Endothelial cell of umbilical vein (primary cell): ENCODE data around the gene TM6SF1. TPM values are rescaled to one million over a fixed set of nuclear protein-coding genes. Genes with fewer than 3 reads are reported as not detected.
A peak's percentile ranks its signal among the peaks of the same experiment; 100 is the strongest.

Source experiments
- BruUV-seq: library from RNA; stranded (reverse); fragments of 400-500 nt; replicated peaks from 2 replicates; lab custom pipeline; 2021; lab: Mats Ljungman, UMichigan
- CTCF ChIA-PET: fragments of 300-600, 350-600 bp; sonication (Branson Sonifier 250); formaldehyde crosslinking; loops from one replicate; lab custom pipeline; 2021; ENCODE audit warnings: antibody characterized with exemption, inconsistent platforms; lab: Charles Lee
- POLR2A ChIA-PET: fragments of 300-600, 350-600 bp; sonication (Branson Sonifier 250); formaldehyde crosslinking; loops from one replicate; lab custom pipeline; 2021; ENCODE audit warnings: antibody characterized with exemption, inconsistent platforms; lab: Charles Lee
- DNase-seq: peaks from one replicate; pipeline ENCODE4 v3.0.0-alpha.2; 2011; ENCODE audit warnings: low read depth, low spot score
- FAIRE-seq: peaks from 2 replicates; lab custom pipeline; 2011; peaks lifted over from hg19 to GRCh38; lab: Jason Lieb, UNC
- H2AFZ ChIP-seq: 2 replicates; pipeline ENCODE4 v1.6.0; 2012; ENCODE audit warnings: low read depth, low read length, control low read depth, inconsistent platforms
- H3K27ac ChIP-seq: 2 replicates; pipeline ENCODE4 v1.5.1; 2011; ENCODE audit warnings: low read depth, mild to moderate bottlenecking, control low read depth, low read length, moderate library complexity; ENCODE audit not compliant: insufficient read depth
- H3K27me3 ChIP-seq, 2 experiments: 2 replicates each; pipeline versions ENCODE4 v1.6.0 to v1.6.1; 2011; ENCODE audit warnings: low read length in 2 of 2, mixed read lengths in 1 of 2; ENCODE audit not compliant: control insufficient read depth in 2 of 2, insufficient read depth in 2 of 2
- H3K36me3 ChIP-seq, 2 experiments: 2 replicates in 1 of 2; 3 replicates in 1 of 2; pipeline ENCODE4 v1.5.1; 2011; ENCODE audit warnings: low read length in 2 of 2, mild to moderate bottlenecking in 1 of 2, moderate library complexity in 1 of 2; ENCODE audit not compliant: control insufficient read depth in 2 of 2, insufficient read depth in 2 of 2; ENCODE audit errors: extremely low read depth in 1 of 2
- H3K4me1 ChIP-seq: 3 replicates; pipeline ENCODE4 v1.5.1; 2011; ENCODE audit warnings: mild to moderate bottlenecking, low read length; ENCODE audit not compliant: control insufficient read depth, insufficient read depth; ENCODE audit errors: extremely low read depth
- H3K4me2 ChIP-seq: 2 replicates; pipeline ENCODE4 v1.6.1; 2011; ENCODE audit warnings: low read length, control low read depth, mixed read lengths; ENCODE audit not compliant: insufficient read depth
- H3K4me3 ChIP-seq, 3 experiments: fragments of 200-600 bp in 1 of 3; sonication (generic), shearing (Covaris generic) in 1 of 3; replicated peaks in 1 of 3; 2 replicates each; pipeline ENCODE4 v1.5.1; 2011 to 2016; ENCODE audit warnings: control low read depth in 3 of 3, low read length in 3 of 3, mild to moderate bottlenecking in 2 of 3, inconsistent platforms in 1 of 3, low read depth in 1 of 3, moderate library complexity in 1 of 3; ENCODE audit not compliant: insufficient read depth in 1 of 3
- H3K79me2 ChIP-seq: 2 replicates; pipeline ENCODE4 v1.6.0; 2012; ENCODE audit warnings: low read length, inconsistent platforms; ENCODE audit not compliant: control insufficient read depth, insufficient read depth
- H3K9ac ChIP-seq: replicated peaks from 2 replicates; pipeline ENCODE3; 2011; ENCODE audit warnings: low read length, control low read depth; ENCODE audit not compliant: insufficient read depth; ENCODE audit errors: extremely low read depth
- H3K9me1 ChIP-seq: replicated peaks from 3 replicates; pipeline ENCODE4 v1.6.0; 2011; ENCODE audit warnings: mild to moderate bottlenecking, low read length; ENCODE audit not compliant: control insufficient read depth, insufficient read depth; ENCODE audit errors: extremely low read depth
- H3K9me3 ChIP-seq: replicated peaks from 2 replicates; pipeline ENCODE4 v1.5.1; 2012; ENCODE audit warnings: low read length, inconsistent platforms; ENCODE audit not compliant: control insufficient read depth, insufficient read depth
- H4K20me1 ChIP-seq: replicated peaks from 2 replicates; pipeline ENCODE3; 2011; ENCODE audit warnings: mild to moderate bottlenecking, low read length; ENCODE audit not compliant: control insufficient read depth, insufficient read depth; ENCODE audit errors: extremely low read depth
- CTCF ChIP-seq, 2 donors: IDR thresholded peaks; 1 replicate in 1 of 2; 2 replicates in 1 of 2; pipeline ENCODE4 v1.5.1; 2011; ENCODE audit warnings: low read length in 2 of 2, mild to moderate bottlenecking in 2 of 2, moderate library complexity in 2 of 2, control low read depth in 1 of 2, inconsistent platforms in 1 of 2, low read depth in 1 of 2; ENCODE audit not compliant: insufficient read depth in 1 of 2; ENCODE audit errors: extremely low read depth in 1 of 2
- EZH2 ChIP-seq: IDR thresholded peaks from 2 replicates; pipeline ENCODE4 v1.6.1; 2012; ENCODE audit warnings: borderline replicate concordance, low read depth, mild to moderate bottlenecking, moderate library complexity, low read length, inconsistent platforms; ENCODE audit not compliant: severe bottlenecking
- FOS ChIP-seq: IDR thresholded peaks from 2 replicates; pipeline ENCODE4 v1.6.1; 2011; ENCODE audit warnings: mild to moderate bottlenecking, low read length, moderate library complexity, borderline replicate concordance; ENCODE audit not compliant: insufficient read depth
- GATA2 ChIP-seq: IDR thresholded peaks from 2 replicates; pipeline ENCODE4 v1.7.0; 2011; ENCODE audit warnings: low read depth, mild to moderate bottlenecking, moderate library complexity, mixed read lengths, low read length; ENCODE audit not compliant: insufficient read length, insufficient read depth
- JUN ChIP-seq: IDR thresholded peaks from 2 replicates; pipeline ENCODE4 v1.6.1; 2011; ENCODE audit warnings: borderline replicate concordance, low read depth; ENCODE audit not compliant: insufficient read length, insufficient read depth
- MAX ChIP-seq: IDR thresholded peaks from 2 replicates; pipeline ENCODE4 v1.6.1; 2011; ENCODE audit not compliant: insufficient read depth, insufficient read length
- MYC ChIP-seq: IDR thresholded peaks from one replicate; pipeline ENCODE4 v1.6.1; 2011; ENCODE audit warnings: mild to moderate bottlenecking, low read depth, low read length
- POLR2A ChIP-seq: IDR thresholded peaks from 2 replicates; pipeline ENCODE4 v1.6.1; 2012; ENCODE audit warnings: low read depth, mild to moderate bottlenecking, control low read depth, low read length
- POLR2AphosphoS5 ChIP-seq: IDR thresholded peaks from 2 replicates; pipeline ENCODE4 v1.6.1; 2012; ENCODE audit warnings: low read depth, mild to moderate bottlenecking, control low read depth, low read length, moderate library complexity; ENCODE audit not compliant: insufficient read depth
- dilution Hi-C: fragments of 300-500 bp; cut with MboI; formaldehyde crosslinking; loops from one replicate; pipeline ENCODE4 v1.15.0; 2019; ENCODE audit warnings: low sequenced_read_pairs; ENCODE audit not compliant: extremely low pct_ligation_motif_present
- intact Hi-C: fragments of 100-400 bp; cut with micrococcal nuclease; formaldehyde crosslinking; loops from one replicate; pipeline ENCODE4 v1.10.0; 2022
- polyA plus RNA-seq, 4 experiments: library from polyadenylated mRNA; depleted of rRNA in 3 of 4; stranded (reverse) in 3 of 4; unstranded in 1 of 4; fragments of >200 nt; gene quantifications; 2 replicates each; pipeline versions ENCODE4 v1.2.1 to v1.2.3, GENCODE V29; 2011 to 2012; ENCODE audit warnings: missing spikeins in 1 of 4
- total RNA-seq: library from RNA; stranded (reverse); gene quantifications from 2 replicates; pipeline ENCODE4 v1.2.3, GENCODE V29; 2021

The TM6SF1 gene
- total and polyA plus RNA-seq, 2 donors (not counting 3 experiments of a cell fraction or from before 2014, with no cell fraction given) = 26.5 to 38.0 TPM

GRCh38 chr15:83112233-83112955, 4.9 kb downstream of the TM6SF1 start:
- Histone ChIP-seq H4K20me1 (no peaks in the 10 kb centered on the region), H3K79me2 (peaks cover 29% of the 10 kb centered on the region), H3K27ac (peak overlapping the region; percentile 60), H3K9ac (peak overlapping the region; percentile 10), H3K4me3 (no peak overlapping the region), H3K9me3 (no peaks in the 10 kb centered on the region), H3K4me2 (peak overlapping the region; percentile 37), H2AFZ (no peak overlapping the region), H3K4me1 (peaks cover 61% of the 10 kb centered on the region), H3K36me3 (peaks cover 0 to 12% of the 10 kb centered on the region in 2 experiments), H3K27me3 (no peaks in the 10 kb centered on the region), H3K9me1 (no peaks in the 10 kb centered on the region)
- ChIA-PET POLR2A (no interaction called here), CTCF (interaction anchor here (0.8 to 2.4 kb wide), 6 partner anchors 17 to 573 kb away, joined by 3 to 11 read pairs (median 3); partner anchors contain the start of genes BTBD1, C15orf40 and RPS17)
- BruUV-seq = no TSS peak
- dilution Hi-C loops (no loop called here), intact Hi-C loops (loop anchor here (1.0 to 5.0 kb wide), 5 partner anchors 20 to 570 kb away; partner anchors contain the start of genes BTBD1, C15orf40 and RPS17)
- FAIRE-seq (peak; percentile 100), DNase-seq (peak; percentile 96)
- peak; percentile 34 for TF ChIP-seq JUN
- no peak for TF ChIP-seq MAX
- TF ChIP-seq MYC = no peak
- peak; percentile 97 for TF ChIP-seq POLR2AphosphoS5
- TF ChIP-seq EZH2 = no peak
- TF ChIP-seq POLR2A = peak; percentile 85
- peak; percentile 16 to 23 for TF ChIP-seq CTCF (IDR thresholded peaks at IDR 0.05; ENCODE audit: extremely low read depth in 1 of 2, insufficient read depth in 1 of 2, low read depth in 1 of 2, low read length in 2 of 2)
- peak; percentile 75 for TF ChIP-seq FOS
- TF ChIP-seq GATA2 = peak; percentile 84
